Uterus (tissue), 4 donors: Measurements from ENCODE around the gene SGTA. TPM values are rescaled to one million over a fixed set of nuclear protein-coding genes. Genes with fewer than 3 reads are reported as not detected.

Source experiments
- DNase-seq, 2 donors: peaks; one replicate each; pipeline ENCODE4 v3.0.0-alpha.2; 2019 to 2020
- H3K27ac ChIP-seq, 2 donors: fragments of 200-600 bp; sonication (generic); 1 replicate in 1 of 2; 2 replicates in 1 of 2; pipeline ENCODE4 v1.5.1; 2016 to 2018
- H3K27me3 ChIP-seq, 2 donors: fragments of 200-600 bp; sonication (generic); one replicate each; pipeline ENCODE4 v1.5.1; 2018 to 2019; ENCODE audit warnings: control low read depth in 1 of 2
- H3K36me3 ChIP-seq, 2 donors: fragments of 200-600 bp; sonication (generic); one replicate each; pipeline ENCODE4 v1.5.1; 2019; ENCODE audit warnings: control low read depth in 1 of 2
- H3K4me1 ChIP-seq, 2 donors: fragments of 200-600 bp; sonication (generic); one replicate each; pipeline ENCODE4 v1.5.1; 2018 to 2019; ENCODE audit warnings: control low read depth in 1 of 2
- H3K4me3 ChIP-seq, 2 donors: fragments of 200-600 bp; sonication (generic); 1 replicate in 1 of 2; 2 replicates in 1 of 2; pipeline ENCODE4 v1.5.1; 2018 to 2019; ENCODE audit warnings: mild to moderate bottlenecking in 1 of 2
- H3K9me3 ChIP-seq, 2 donors: fragments of 200-600 bp; sonication (generic); one replicate each; pipeline ENCODE4 v1.5.1; 2019; ENCODE audit warnings: control low read depth in 1 of 2
- CTCF ChIP-seq, 4 experiments: fragments of 200-600 bp in 2 of 4; fragments of 450-650 bp in 2 of 4; sonication (generic) in 2 of 4; IDR thresholded peaks; one replicate each; pipeline ENCODE4 v1.5.1; 2016 to 2019; ENCODE audit warnings: antibody characterized with exemption in 4 of 4, mild to moderate bottlenecking in 2 of 4, moderate library complexity in 1 of 4
- POLR2A ChIP-seq, 2 donors: fragments of 450-650 bp; IDR thresholded peaks; one replicate each; pipeline ENCODE4 v1.6.1; 2016; ENCODE audit warnings: antibody characterized with exemption in 2 of 2, mild to moderate bottlenecking in 1 of 2, moderate library complexity in 1 of 2
- intact Hi-C: fragments of 100-400 bp; cut with DNase I; formaldehyde crosslinking; loops from one replicate; pipeline ENCODE4 v1.15.1; 2023; ENCODE audit warnings: low total_unique reads
- total RNA-seq, 4 donors: library from RNA; depleted of rRNA in 3 of 4; stranded (reverse); fragments of >200 nt in 3 of 4; gene quantifications; one replicate each; pipeline versions ENCODE4 v1.1.0 to v1.2.4, GENCODE V29; 2014 to 2023
- donor health status: DM: yes; HTN: yes; CAD: no.

The SGTA gene
- total RNA-seq, 4 donors from 2014 or later: 9.5 to 50.7 (median 23.6) TPM

DNA sequence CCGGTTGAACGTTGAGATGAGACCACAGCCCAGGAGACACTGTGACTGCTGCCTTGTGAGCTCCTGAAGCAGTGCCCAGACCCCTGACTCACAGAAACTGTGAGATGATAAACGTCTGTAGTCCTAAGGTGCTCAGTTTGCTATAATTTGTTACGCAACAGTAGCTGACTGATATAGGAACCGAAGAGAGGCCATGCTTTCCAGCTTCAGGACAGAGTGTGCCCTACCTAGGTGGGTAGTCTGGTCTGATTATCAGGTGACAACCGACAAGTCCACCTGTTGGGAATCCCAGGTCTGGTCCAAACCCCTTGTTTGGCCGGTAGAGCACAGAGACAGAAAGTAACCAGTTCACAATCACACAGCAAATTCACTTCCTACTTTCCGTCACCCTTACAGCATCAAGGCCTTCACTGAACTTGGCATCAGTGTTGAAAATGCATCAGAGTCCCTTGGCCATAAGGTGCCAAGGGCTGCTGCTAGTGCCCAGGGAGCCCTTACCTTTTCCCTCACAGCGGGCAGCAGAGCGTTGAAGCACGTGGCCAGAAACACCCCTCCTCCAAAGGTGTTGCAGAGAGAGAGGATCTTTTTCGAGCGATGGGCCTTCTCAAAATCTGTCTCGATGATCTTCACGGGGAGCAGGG, 46.4 kb downstream of the SGTA start:
- intact Hi-C loops: no loop called here
- no peak for DNase-seq
- TF ChIP-seq CTCF (IDR thresholded peaks at IDR 0.05) (no peak), POLR2A (IDR thresholded peaks at IDR 0.05) (no peak)
- Histone ChIP-seq H3K27me3 (no peaks in the 10 kb centered on the region), H3K4me3 (no peak overlapping the region), H3K9me3 (no peaks in the 10 kb centered on the region), H3K36me3 (no peaks in the 10 kb centered on the region), H3K27ac (no peak overlapping the region), H3K4me1 (peaks cover 0 to 4% of the 10 kb centered on the region in 2 donors)

DNA sequence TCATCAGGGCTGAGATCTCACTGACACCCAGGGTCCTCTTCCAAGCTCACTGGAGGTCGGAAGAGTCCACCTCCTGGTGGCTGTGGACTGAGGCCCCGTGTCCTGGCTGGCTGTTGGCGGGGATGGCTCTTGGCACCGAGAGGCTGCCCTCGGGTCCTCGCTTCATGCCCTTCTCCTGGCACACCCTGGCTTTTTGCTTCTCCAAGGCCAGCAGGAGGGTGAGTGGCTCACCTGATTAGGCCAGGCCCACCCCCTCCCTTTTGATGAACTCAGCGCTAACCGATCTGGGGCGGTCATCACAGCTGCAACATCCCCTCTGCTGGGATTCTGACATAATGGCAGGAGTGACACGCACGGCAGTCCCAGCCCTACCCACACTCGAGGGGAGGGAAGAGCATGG, 47.7 kb downstream of the SGTA start:
- TF ChIP-seq CTCF (IDR thresholded peaks at IDR 0.05): no peak
- TF ChIP-seq POLR2A (IDR thresholded peaks at IDR 0.05): no peak
- DNase-seq: no peak
- intact Hi-C loops: no loop called here
- Histone ChIP-seq H3K27ac (no peak overlapping the region), H3K27me3 (no peaks in the 10 kb centered on the region), H3K36me3 (no peaks in the 10 kb centered on the region), H3K4me1 (peaks cover 0 to 4% of the 10 kb centered on the region in 2 donors), H3K4me3 (no peak overlapping the region), H3K9me3 (no peaks in the 10 kb centered on the region)

DNA sequence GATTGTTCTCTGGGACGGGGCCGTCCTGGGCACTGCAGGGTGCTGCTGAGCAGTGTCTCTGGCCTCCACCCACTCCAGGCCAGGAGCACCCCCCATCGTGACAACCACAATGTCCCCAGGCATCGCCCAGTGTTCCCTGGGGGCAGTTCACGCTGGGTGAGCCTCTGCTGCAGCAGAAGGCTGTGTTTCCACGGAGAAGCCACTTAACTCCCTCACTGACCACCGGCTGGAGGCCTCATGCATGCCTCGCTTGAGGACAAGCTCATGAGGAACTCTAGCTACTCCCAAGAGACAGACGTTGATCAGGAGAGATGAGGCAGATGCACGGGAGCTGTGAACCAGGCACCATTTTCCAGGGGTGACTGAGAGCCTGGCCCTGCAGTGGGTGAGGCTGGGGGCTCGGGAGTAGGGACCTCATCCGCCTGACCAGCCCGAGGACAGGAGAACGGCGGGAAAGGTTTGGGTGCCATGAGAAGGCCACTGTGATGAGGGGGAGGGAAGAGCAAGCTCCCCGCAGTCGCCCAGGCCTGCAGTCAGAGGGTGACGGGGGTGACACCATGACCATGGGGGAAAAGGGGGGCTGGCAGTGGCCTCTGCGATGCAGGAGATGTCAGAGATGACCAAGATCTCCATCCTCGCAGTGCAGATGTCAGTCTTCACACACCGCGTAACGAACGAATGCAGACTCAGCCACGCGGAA, 48.3 kb downstream of the SGTA start:
- TF ChIP-seq CTCF (IDR thresholded peaks at IDR 0.05) (no peak), POLR2A (IDR thresholded peaks at IDR 0.05) (no peak)
- intact Hi-C loops: no loop called here

DNA sequence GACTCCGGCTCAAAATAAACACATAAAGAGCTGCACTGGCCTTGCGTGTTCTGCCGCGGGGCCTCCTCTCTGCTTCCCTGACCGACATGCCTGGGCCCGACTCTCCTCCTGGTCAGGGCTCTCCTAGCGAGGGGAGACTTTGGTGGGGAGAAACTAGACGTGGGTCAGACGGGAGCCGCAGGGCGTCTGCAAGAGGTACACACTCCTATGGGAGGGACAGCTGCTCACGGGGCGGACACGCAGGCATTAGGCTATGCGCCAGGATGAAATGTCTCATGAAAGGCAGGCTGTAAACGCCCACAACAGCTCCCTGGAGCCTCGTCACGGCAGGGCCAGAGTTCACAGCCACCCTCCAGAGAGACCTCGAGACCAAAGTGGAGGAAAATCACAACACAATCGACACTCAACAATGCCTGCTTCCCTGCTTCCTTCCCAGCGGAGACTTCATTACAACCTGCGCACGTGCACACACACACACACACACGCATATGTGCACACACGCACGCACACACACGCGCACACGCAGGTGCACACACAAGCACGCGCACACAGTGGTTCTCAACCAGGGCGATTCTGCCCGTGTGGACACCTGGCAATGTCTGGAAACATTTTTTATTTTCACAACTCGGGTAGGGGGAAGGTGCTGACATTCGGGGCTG, 49.0 kb downstream of the SGTA start:
- no peaks in the 10 kb centered on the region for H3K9me3 ChIP-seq
- H3K4me3 ChIP-seq: no peak overlapping the region
- no peak overlapping the region for H3K27ac ChIP-seq
- no peak for DNase-seq
- peaks cover 0 to 4% of the 10 kb centered on the region in 2 donors for H3K4me1 ChIP-seq
- H3K36me3 ChIP-seq: no peaks in the 10 kb centered on the region
- intact Hi-C loops: no loop called here
- H3K27me3 ChIP-seq: no peaks in the 10 kb centered on the region
- TF ChIP-seq CTCF (IDR thresholded peaks at IDR 0.05) (no peak), POLR2A (IDR thresholded peaks at IDR 0.05) (no peak)

More for the DNA sequence above, 48.3 kb downstream of the SGTA start:
- Histone ChIP-seq H3K4me1 (peaks cover 0 to 4% of the 10 kb centered on the region in 2 donors), H3K4me3 (no peak overlapping the region), H3K27ac (no peak overlapping the region), H3K36me3 (no peaks in the 10 kb centered on the region), H3K27me3 (no peaks in the 10 kb centered on the region), H3K9me3 (no peaks in the 10 kb centered on the region)
- no peak for DNase-seq

DNA sequence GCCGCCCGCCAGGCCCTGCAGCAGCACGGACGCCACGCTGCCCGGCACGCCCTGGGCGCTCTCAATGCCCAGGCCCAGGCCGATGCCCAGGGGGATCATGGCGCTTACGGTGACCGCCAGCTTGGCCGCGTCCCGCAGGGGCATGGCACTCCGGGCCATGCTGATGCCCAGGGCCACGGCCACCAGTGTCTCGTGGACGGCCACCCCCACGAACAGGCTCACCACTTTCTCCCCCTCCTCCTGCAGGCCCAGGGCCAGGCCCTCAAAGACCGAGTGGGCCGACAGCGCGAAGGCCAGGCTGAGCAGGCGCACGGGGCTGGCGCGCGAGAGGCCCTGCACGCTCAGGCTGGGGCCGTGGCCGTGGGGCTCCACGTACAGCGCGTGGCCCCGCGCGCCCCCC, 50.2 kb downstream of the SGTA start:
- peaks cover 0 to 4% of the 10 kb centered on the region in 2 donors for H3K4me1 ChIP-seq
- intact Hi-C loops: no loop called here

More for the DNA sequence above, 50.2 kb downstream of the SGTA start:
- TF ChIP-seq POLR2A (IDR thresholded peaks at IDR 0.05) (no peak), CTCF (IDR thresholded peaks at IDR 0.05) (no peak)
- H3K27me3 ChIP-seq: no peaks in the 10 kb centered on the region
- H3K27ac ChIP-seq: no peak overlapping the region
- no peaks in the 10 kb centered on the region for H3K36me3 ChIP-seq
- H3K4me3 ChIP-seq: no peak overlapping the region
- no peak for DNase-seq
- no peaks in the 10 kb centered on the region for H3K9me3 ChIP-seq
